Lower lobe of right lung (tissue), 2 donors: ENCODE measurements around the gene KRTAP10-11. TPM values are rescaled to one million over a fixed set of nuclear protein-coding genes. Genes with fewer than 3 reads are reported as not detected.
"Not testable (repeated sequence)": the region's sequence is repeated elsewhere in the genome, so short reads cannot be mapped to it uniquely, and the experiment has no call there.

Experiments
- ATAC-seq, 2 donors: fragments of 200-7000 bp; cut with Tn5 transposase; one replicate each; pipeline ENCODE4 v1.9.1; 2020 to 2022; ENCODE audit warnings: mild to moderate bottlenecking in 2 of 2, moderate library complexity in 2 of 2
- DNase-seq: peaks from one replicate; pipeline ENCODE4 v3.0.0-alpha.2; 2020
- H3K27ac ChIP-seq: fragments of 200-600 bp; one replicate; pipeline ENCODE4 v1.8.0; 2022
- H3K27me3 ChIP-seq: fragments of 200-600 bp; one replicate; pipeline ENCODE4 v1.8.0; 2022; ENCODE audit warnings: low read depth
- H3K36me3 ChIP-seq: fragments of 200-600 bp; one replicate; pipeline ENCODE4 v1.8.0; 2022; ENCODE audit warnings: mild to moderate bottlenecking
- H3K4me1 ChIP-seq: fragments of 200-600 bp; one replicate; pipeline ENCODE4 v1.8.0; 2022
- H3K4me3 ChIP-seq: fragments of 200-600 bp; one replicate; pipeline ENCODE4 v1.8.0; 2022; ENCODE audit warnings: mild to moderate bottlenecking
- H3K9me3 ChIP-seq: fragments of 200-600 bp; one replicate; pipeline ENCODE4 v1.8.0; 2022
- intact Hi-C: fragments of 100-400 bp; cut with DNase I; formaldehyde crosslinking; loops from one replicate; pipeline ENCODE4 v1.11.0; 2022
- total RNA-seq: library from RNA; stranded (reverse); fragmentation: NEBNext Ultra II Directional; extraction: Animal tissue kit (Norgen Biotek cat#: 25700); gene quantifications from one replicate; pipeline ENCODE4 v1.2.1, GENCODE V29; 2021
- TF ChIP-seq, protein P1 (sequence below): fragments of 200-600 bp; IDR thresholded peaks from one replicate; pipeline ENCODE4 v1.8.0; 2022; ENCODE audit warnings: antibody characterized with exemption, mild to moderate bottlenecking
- donor health status: DM: no; HTN: yes; CAD: no; lungs with severe emphysema.

The KRTAP10-11 gene
- total RNA-seq, 1 donor from 2014 or later = not detected

DNA sequence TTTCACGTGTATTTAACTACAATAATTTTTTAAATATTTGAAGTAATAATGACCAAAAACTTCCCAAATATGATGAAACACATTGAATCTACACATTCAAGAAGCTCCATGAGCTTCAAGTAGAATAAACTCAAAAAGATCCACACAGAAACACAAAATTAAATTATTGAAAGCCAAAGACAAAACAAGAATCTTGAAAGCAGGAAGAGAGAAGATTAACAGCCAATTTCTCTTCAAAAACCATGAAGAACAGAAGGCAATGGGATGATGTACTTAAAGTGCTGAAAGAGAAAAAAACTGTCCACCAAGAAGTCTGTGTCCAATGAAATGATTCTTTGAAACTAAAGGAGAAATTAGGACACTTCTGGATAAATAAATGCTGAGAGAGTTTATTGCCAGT, 14.1 kb upstream of the KRTAP10-11 start:
- DNase-seq = no peak
- Histone ChIP-seq H3K9me3 (peaks cover 14% of the 10 kb centered on the region), H3K4me1 (no peaks in the 10 kb centered on the region), H3K27me3 (peaks cover 11% of the 10 kb centered on the region), H3K27ac (no peak overlapping the region), H3K36me3 (no peaks in the 10 kb centered on the region), H3K4me3 (no peak overlapping the region)
- ATAC-seq = no peak
- TF ChIP-seq, protein P1, sequence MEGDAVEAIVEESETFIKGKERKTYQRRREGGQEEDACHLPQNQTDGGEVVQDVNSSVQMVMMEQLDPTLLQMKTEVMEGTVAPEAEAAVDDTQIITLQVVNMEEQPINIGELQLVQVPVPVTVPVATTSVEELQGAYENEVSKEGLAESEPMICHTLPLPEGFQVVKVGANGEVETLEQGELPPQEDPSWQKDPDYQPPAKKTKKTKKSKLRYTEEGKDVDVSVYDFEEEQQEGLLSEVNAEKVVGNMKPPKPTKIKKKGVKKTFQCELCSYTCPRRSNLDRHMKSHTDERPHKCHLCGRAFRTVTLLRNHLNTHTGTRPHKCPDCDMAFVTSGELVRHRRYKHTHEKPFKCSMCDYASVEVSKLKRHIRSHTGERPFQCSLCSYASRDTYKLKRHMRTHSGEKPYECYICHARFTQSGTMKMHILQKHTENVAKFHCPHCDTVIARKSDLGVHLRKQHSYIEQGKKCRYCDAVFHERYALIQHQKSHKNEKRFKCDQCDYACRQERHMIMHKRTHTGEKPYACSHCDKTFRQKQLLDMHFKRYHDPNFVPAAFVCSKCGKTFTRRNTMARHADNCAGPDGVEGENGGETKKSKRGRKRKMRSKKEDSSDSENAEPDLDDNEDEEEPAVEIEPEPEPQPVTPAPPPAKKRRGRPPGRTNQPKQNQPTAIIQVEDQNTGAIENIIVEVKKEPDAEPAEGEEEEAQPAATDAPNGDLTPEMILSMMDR = no peak
- intact Hi-C loops = no loop called here

DNA sequence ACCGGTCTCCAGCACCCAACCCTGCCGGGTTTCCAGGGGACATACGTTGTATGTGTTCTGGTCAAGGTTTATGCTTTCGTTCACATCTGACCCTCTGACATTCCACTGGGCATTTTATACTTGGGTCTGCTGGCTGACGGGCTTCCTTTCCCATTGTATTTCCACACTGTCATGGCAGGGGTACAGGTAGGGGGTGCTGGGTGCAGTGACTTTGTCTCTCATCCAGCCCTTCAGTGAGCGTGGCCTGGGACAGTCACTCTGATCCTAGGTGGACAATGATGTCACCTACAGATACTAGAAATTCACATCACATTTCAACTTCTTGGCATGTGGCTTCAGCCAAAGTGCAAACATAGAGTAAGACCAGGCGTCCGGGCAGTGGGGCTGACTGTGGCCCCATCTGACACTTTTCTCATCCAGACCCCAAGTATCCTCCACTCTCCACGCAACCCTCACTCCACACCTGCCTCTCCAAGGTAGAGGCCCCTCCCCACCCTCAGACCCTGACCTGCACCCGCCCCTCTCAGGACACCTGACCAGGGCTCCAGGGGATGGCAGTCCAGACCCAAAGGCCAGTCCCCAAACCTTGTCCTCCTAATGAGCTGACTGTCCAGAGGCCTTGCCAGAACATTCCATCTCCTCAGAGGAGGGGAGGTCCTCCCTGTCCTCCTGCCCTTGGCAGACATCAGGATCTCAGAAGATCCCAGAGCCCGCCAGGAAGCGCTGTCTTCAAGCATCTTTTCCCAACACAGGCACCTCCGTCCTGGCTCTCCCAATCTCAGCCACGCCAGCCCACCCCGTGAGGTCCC, 9.8 kb upstream of the KRTAP10-11 start:
- H3K4me3 ChIP-seq = no peak overlapping the region
- TF ChIP-seq, protein P1 = no peak
- intact Hi-C loops = no loop called here
- H3K27ac ChIP-seq = no peak overlapping the region
- ATAC-seq = peak in 1 of 2 donors; percentile 31
- no peak for DNase-seq
- H3K4me1 ChIP-seq = no peaks in the 10 kb centered on the region
- H3K9me3 ChIP-seq = peaks cover 11% of the 10 kb centered on the region
- peaks cover 15% of the 10 kb centered on the region for H3K27me3 ChIP-seq
- no peaks in the 10 kb centered on the region for H3K36me3 ChIP-seq

DNA sequence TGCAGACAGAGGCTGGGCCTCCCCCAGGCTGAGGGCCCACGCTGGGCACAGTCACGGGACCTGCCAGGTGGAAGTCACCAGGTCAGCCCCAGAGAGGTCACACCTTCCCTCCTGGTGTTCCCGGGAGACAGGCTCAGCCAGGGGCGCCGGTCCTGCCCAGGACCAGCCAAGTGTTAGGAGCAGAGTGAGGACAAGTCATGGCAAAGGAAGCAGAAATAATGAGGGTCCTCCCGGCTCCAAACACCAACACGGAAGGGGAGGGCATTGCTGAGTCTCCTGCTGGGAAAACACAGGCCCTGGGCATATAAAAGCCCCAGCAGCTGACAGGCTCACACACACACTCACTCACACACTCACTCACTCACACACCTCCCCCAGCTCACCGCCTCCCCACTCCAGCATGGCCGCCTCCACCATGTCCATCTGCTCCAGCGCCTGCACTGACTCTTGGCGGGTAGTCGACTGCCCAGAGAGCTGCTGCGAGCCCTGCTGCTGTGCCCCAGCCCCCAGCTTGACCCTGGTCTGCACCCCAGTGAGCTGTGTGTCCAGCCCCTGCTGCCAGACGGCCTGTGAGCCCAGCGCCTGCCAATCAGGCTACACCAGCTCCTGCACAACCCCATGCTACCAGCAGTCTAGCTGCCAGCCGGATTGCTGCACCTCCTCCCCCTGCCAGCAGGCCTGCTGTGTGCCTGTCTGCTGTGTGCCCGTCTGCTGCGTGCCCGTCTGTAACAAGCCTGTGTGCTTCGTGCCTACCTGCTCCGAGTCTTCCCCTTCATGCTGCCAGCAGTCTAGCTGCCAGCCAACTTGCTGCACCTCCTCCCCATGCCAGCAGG, 9.0 kb upstream of the KRTAP10-11 start, which contains the start of gene KRTAP10-10:
Gene KRTAP10-10, plus strand, starts transcription at position 339 of the 833 bp plus-strand sequence. Its CDS starts 62 bp downstream, at position 401.
- DNase-seq = no peak
- intact Hi-C loops = no loop called here
- TF ChIP-seq, protein P1 = no peak
- no peaks in the 10 kb centered on the region for H3K4me1 ChIP-seq
- ATAC-seq = peak in 1 of 2 donors; percentile 22
- H3K27ac ChIP-seq = no peak within 1 kb of the TSS
- no peaks in the 10 kb centered on the region for H3K36me3 ChIP-seq
- H3K4me3 ChIP-seq = no peak within 1 kb of the TSS
- peaks cover 3% of the 10 kb centered on the region for H3K9me3 ChIP-seq
- H3K27me3 ChIP-seq = peaks cover 15% of the 10 kb centered on the region

DNA sequence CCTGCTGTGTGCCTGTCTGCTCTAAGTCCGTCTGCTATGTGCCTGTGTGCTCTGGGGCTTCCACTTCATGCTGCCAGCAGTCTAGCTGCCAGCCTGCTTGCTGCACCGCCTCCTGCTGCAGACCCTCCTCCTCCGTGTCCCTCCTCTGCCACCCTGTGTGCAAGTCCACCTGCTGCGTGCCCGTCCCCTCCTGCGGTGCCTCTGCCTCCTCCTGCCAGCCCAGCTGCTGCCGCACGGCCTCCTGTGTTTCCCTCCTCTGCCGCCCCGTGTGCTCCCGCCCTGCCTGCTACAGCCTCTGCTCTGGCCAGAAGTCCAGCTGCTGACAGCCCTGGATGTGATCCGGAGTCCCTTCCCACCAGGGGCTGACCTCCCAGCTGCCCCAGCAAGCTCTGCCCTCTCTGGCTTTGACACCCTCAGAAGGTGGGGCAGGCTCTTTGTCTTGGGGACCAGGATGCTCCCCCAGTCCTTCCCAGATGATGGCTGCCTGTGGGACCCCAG, 8.3 kb upstream of the KRTAP10-11 start:
- H3K4me3 ChIP-seq, intact Hi-C loops: not testable (repeated sequence)

DNA sequence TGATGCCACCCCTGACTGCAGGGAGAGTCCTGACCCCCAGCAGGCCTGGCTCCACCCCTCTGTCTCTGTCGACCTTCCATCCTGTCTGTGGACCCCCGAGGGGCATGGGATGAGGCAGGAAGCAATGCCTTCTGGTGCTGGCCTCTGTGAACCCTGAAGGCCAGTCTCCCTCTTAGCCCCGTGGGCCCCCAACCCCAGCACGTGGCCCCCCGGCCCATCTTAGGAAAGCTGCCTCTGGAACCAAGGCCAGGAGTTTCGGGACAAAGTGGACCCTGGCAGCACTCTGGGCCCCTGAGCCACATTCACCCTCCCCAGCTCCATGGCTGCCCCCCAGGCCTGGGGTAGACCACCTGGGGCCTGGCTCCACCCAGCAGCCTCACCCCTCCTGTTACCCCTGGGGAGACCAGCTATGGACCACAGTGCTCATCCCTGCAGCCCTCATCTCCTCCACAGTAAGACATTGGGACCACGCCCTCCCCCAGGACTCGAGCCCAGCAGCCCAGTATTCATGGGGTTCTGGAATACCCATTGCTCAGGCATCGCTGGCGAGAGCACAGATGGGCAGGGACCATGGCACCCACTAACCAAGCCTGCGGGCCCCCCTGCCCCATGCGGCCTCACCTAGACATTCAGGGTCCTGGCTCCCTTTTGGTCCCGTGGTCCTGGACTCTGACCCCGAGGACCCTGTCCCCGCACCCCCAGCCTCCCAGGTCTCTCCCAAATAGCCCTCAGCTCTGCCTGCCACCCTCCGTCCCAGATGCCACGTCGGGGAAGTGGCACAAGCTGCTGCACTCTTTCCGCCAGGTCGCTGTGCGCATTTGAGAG, 7.5 kb upstream of the KRTAP10-11 start:
- intact Hi-C loops = not testable (repeated sequence)

More for the DNA sequence above, 8.3 kb upstream of the KRTAP10-11 start:
- peaks cover 15% of the 10 kb centered on the region for H3K27me3 ChIP-seq
- not testable (repeated sequence) for DNase-seq, H3K9me3 ChIP-seq, H3K4me1 ChIP-seq, H3K36me3 ChIP-seq, H3K27ac ChIP-seq, ATAC-seq

DNA sequence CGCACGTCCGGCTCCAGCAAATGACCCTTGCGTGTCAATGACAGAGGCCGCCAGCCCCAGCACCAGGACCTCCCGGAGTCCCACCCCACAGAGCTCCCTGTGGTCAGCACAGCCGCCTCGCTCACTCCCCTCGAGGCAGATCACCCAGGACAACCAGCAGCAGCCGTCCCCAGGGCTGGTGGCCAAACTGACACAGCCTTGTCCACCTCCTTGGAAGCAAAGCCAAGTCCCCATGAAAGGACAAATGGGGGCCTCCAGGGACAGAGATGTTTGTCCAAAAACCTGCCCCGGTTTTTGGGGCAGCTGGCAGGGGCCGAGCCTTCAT, 6.9 kb upstream of the KRTAP10-11 start:
- TF ChIP-seq, protein P1 = no peak
- no peak overlapping the region for H3K27ac ChIP-seq
- no peaks in the 10 kb centered on the region for H3K4me1 ChIP-seq
- ATAC-seq = no peak
- no peaks in the 10 kb centered on the region for H3K36me3 ChIP-seq
- intact Hi-C loops = no loop called here
- H3K4me3 ChIP-seq = no peak overlapping the region
- H3K9me3 ChIP-seq = no peaks in the 10 kb centered on the region
- no peak for DNase-seq
- H3K27me3 ChIP-seq = peaks cover 15% of the 10 kb centered on the region

More for the DNA sequence above, 7.5 kb upstream of the KRTAP10-11 start:
- H3K27me3 ChIP-seq = peaks cover 15% of the 10 kb centered on the region
- DNase-seq, H3K36me3 ChIP-seq, H3K4me1 ChIP-seq, H3K27ac ChIP-seq, H3K4me3 ChIP-seq, ATAC-seq, H3K9me3 ChIP-seq: not testable (repeated sequence)
